H7 (cell line): ENCODE measurements around the gene ACOT8. TPM values are rescaled to one million over a fixed set of nuclear protein-coding genes. Genes with fewer than 3 reads are reported as not detected.
"Not testable (repeated sequence)": the region's sequence is repeated elsewhere in the genome, so short reads cannot be mapped to it uniquely, and the experiment has no call there.

Experiments
- DNase-seq: peaks from one replicate; pipeline ENCODE4 v3.0.0; 2012
- H3K27me3 ChIP-seq: 2 replicates; pipeline ENCODE4 v1.6.0; 2011; ENCODE audit warnings: mild to moderate bottlenecking, low read length; ENCODE audit not compliant: control insufficient read depth, insufficient read depth
- H3K36me3 ChIP-seq: replicated peaks from 2 replicates; pipeline ENCODE4 v1.5.1; 2011; ENCODE audit warnings: low read length; ENCODE audit not compliant: control insufficient read depth, insufficient read depth
- H3K4me3 ChIP-seq: 2 replicates; pipeline ENCODE4 v1.5.1; 2011; ENCODE audit warnings: low read depth, mild to moderate bottlenecking, control low read depth, low read length, moderate library complexity; ENCODE audit not compliant: insufficient read depth
- total RNA-seq: library from RNA; depleted of rRNA; stranded (reverse); fragments of >200 nt; shearing (Covaris generic); gene quantifications from 2 replicates; pipeline ENCODE4 v1.2.3, GENCODE V29; 2014

Gene ACOT8
- total RNA-seq, 1 experiment from 2014 or later: 59.7 TPM

DNA sequence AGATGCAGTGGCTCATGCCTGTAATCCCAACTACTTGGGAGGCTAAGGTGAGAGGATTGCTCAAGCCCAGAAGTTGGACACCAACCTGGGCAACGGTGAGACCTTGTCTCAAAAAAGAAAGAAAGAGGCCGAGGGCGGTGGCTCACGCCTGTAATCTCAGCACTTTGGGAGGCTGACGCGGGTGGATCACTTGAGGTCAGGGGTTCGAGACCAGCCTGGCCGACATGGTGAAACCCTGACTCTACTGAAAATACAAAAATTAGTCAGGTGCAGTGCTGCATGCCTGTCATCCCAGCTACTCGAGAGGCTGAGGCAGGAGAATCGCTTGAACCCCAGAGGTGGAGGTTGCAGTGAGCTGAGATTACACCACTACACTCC lies 16.9 kb upstream of the ACOT8 start:
- not testable (repeated sequence) for H3K27me3 ChIP-seq, DNase-seq

DNA sequence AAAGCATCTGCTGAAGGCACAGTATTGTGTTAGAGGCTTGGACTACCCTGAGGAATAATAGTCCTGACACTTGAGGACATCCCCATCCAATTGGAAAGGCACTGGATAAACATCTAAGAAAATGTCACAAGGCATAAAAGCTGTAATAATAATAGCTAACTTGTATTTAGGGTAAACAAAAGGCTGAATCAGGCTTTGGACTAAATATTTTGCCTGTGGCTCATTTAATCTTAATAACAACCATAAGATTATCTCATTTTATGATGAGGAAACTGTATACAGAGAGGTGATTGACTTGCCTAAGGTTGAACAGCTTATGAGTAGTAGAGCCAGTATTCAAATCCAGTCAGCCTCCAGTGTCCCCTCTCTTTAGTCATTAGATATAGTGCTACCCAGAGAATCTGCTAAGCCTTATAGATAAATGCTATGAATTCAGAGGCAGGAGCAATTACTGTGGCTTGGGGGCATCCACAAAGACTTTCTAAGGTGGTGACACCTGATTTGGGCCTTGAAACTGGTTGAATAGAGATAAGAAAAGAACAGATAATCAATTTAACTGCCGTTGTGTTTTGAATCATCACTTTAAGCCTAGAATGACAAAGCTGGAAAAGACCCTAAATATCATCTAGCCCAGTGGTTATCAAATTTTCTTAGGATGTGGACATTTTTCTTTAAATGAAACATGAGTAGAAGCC lies 16.4 kb upstream of the ACOT8 start:
- H3K27me3 ChIP-seq: no peaks in the 10 kb centered on the region
- H3K4me3 ChIP-seq: no peak overlapping the region
- DNase-seq: no peak
- H3K36me3 ChIP-seq: peaks cover 2% of the 10 kb centered on the region

More for the DNA sequence above, 16.9 kb upstream of the ACOT8 start:
- H3K4me3 ChIP-seq, H3K36me3 ChIP-seq: not testable (repeated sequence)

DNA sequence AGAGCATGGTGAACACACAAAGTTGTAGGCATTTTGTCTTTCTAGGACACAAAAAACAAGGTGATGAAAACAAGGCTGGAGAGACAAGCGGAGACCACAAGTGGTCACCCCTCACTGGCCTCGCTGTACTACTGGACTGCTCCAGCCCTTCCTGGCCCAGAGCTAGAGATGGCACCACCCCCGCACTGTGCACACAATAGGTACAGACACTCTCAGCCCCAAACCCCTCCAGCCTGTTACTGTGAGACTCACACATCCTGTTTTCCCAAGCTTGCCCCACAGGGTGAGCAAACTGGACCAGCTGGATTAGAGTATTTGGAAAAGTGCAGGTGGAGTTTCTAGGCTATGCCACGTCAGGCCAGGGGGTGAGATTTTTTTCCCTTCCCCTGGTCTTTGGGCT lies 15.4 kb upstream of the ACOT8 start:
- H3K4me3 ChIP-seq: no peak overlapping the region
- no peaks in the 10 kb centered on the region for H3K27me3 ChIP-seq
- DNase-seq: no peak
- no peaks in the 10 kb centered on the region for H3K36me3 ChIP-seq

DNA sequence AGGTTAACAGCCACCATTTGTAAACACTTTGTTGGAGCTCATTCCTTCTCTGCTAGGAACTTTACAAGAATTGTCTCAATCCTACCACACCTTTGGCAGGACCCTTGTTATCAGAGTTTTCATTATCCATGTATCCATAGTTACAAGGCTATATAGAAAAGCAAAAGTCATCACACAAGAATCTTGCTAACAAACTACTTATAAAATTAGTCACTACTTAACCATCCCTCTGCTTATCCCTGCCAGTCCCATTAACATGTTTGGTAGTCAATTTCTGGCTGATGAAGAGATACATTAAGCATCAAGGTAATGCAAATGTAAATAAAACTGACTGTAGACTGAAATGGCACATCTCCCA lies 10.6 kb upstream of the ACOT8 start:
- no peak for DNase-seq
- Histone ChIP-seq H3K4me3 (no peak overlapping the region), H3K27me3 (no peaks in the 10 kb centered on the region), H3K36me3 (no peaks in the 10 kb centered on the region)

DNA sequence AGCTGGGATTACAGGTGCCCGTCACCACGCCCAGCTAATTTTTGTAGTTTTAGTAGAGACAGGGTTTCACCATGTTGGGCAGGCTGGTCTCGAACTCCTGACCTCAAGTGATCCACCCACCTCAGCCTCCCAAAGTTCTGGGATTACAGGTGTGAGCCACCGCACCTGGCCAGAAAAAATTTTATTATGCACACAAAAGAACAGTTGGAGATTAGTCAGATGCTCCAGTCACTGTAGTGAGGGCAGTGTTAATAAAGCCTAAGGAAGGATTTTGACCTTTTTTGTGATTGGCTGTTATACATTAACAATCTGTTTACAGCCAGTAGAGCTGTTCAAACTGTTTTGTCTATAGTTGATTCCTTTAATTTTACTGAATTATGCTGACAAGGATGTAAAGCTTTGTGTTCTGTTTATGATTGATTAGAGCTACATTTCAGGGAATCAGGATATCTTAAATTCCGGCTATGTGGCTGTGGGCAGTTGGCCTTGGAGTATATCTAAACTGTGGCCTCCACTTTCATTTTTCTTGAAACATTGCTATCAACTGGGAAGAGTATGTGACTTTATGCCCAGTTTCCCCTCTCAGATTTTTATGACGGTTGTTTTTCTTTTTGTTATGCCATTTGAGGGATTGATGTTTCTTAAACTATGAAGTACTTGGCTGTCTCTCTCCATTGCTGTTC lies 10.1 kb upstream of the ACOT8 start:
- no peaks in the 10 kb centered on the region for H3K36me3 ChIP-seq
- no peak for DNase-seq
- H3K4me3 ChIP-seq: no peak overlapping the region
- H3K27me3 ChIP-seq: no peaks in the 10 kb centered on the region

DNA sequence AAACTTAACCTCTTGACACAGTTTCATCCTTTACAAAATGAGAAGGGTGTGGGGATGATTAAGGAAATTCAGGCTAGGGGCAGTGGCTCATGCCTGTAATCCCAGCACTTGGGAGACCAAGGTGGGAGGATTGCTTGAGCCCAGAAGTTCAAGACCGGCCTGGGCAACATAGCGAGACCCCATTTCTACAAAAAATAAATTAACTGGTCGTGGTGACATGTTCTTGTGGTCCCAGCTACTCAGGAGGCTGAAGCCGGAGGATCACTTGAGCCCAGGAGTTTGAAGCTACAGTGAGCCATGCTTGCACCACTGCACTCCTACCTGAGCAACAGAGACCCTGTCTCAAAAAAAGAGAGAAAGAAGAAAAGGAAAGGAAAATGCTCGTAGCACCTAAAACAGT lies 9.3 kb upstream of the ACOT8 start:
- Histone ChIP-seq H3K27me3 (no peaks in the 10 kb centered on the region), H3K4me3 (no peak overlapping the region), H3K36me3 (no peaks in the 10 kb centered on the region)
- no peak for DNase-seq

DNA sequence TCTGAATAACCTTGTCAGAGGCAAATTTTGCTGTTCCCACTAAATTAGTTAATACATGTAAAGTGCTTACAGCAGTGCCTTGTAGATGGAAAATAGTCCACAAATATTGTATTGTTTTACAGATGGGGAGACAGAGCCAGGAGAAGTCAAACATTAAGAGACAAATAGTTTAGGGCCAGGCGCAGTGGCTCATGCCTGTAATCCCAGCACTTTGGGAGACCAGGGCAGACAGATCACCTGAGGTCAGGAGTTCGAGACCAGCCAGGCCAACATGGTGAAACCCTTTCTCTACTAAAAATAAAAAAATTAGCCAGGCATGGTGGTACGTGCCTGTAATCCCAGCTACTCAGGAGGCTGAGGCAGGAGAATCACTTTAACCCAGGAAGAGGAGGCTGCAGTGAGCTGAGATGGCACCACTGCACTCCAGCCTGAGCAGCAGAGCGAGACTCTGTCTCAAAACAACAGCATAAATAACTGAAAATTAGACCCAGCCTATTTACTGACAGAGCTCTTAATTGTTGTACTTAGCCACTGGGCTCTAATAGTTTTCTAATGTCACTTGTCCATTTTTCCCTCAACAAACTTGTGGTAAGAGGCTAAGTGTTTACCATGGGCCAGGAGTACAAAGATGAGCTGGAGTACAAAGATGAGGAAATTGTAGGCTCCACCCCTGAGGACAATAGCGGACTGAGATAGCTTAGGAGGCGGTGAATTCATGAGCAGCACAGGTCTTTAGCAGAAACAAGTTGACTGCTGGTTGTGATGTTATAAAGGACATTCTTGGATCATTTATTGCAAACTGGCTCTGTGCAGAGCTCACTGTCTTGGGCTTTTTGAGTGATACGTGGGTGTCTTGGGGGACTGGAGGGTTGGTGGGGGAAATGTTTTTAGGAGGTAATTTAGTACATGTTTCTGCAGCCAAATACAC lies 6.6 kb upstream of the ACOT8 start:
- DNase-seq: no peak
- H3K4me3 ChIP-seq: no peak overlapping the region
- no peaks in the 10 kb centered on the region for H3K27me3 ChIP-seq
- H3K36me3 ChIP-seq: no peaks in the 10 kb centered on the region

DNA sequence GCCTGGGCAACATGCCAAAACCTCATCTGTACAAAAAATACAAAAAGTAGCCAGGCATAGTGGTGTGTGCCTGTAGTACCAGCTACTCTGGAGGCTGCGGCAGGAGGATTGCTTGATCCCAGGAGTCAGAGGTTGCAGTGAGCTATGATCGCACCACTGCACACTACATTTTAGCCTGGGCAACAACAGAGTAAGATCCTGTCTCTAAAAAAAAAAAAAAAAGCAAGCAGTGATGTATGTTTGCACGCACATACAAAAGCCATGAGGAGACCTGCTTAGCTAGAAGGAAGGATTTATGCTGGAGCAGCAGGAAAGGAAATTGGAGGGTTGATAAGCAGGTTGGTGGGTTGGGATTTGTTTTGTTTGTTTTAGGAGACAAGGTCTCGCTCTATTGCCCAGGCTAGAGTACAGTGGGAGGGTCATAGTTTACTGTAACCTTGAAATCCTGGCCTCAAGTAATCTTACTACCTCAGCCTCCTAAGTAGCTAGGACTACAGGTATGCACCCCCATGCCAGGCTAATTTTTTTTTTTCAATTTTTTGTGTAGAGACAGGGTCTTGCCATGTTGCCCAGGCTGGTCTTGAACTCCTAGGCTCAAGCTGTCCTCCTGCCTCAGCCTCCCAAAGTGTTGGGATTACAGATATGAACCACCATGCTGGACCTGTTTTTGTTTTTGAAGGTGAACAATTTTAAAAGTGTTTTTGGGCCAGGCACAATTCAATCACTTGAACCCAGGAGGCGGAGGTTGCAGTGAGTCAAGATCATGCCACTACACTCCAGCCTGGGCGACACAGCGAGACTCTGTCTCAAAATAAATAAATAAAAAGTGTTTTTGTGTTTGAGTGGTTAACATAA lies 4.3 kb upstream of the ACOT8 start:
- Histone ChIP-seq H3K36me3 (no peaks in the 10 kb centered on the region), H3K27me3 (no peaks in the 10 kb centered on the region), H3K4me3 (no peak overlapping the region)
- no peak for DNase-seq

DNA sequence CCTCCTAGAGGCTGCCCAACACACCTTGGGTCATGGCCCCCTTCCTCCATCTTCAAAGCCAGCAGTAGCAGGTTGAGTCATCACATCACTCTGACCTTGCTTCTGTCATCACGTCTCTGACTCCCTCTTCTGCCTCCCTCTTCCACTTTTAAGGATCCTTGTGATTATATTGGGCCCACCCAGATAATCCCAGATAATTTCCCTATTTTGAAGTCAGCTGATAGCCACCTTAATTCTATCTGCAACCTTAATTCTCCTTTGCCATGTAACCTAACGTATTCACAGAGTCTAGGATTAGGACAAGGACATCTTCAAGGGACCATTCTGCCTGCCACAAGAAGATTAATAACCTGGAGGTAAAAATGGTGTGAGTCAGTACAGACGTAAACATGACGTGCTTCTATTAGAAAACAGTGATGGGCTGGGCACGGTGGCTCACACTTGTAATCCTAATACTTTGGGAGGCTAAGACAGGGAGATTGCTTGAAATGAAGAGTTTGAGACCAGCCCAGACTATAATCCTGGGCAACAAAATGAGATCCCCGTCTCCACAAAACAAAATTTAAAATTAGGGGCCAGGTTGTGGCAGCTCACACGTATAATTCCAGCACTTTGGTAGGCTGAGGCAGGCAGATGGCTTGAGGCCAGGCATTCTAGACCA lies 3.5 kb upstream of the ACOT8 start:
- Histone ChIP-seq H3K27me3 (no peaks in the 10 kb centered on the region), H3K4me3 (no peak overlapping the region), H3K36me3 (no peaks in the 10 kb centered on the region)
- DNase-seq: no peak

DNA sequence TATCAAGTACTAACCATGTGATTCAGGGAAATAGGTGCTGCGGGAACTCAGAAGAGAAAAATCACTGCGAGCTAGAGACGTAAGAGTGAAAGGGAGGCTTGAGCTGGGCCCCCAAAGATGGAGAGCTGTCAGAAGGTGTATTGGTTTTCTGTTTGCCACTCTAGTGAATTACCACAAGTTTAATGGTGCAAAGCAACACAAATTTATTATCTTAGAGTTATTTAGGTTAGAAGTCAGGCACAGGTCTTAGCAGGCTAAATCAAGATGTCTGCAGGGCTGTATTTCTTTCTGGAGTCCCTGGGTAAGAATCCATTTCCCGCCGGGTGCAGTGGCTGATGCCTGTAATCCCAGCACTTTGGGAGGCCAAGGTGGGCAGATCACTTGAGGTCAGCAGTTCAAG lies 2.7 kb upstream of the ACOT8 start:
- no peak for DNase-seq
- H3K27me3 ChIP-seq: no peaks in the 10 kb centered on the region
- H3K4me3 ChIP-seq: no peak overlapping the region
- H3K36me3 ChIP-seq: no peaks in the 10 kb centered on the region

DNA sequence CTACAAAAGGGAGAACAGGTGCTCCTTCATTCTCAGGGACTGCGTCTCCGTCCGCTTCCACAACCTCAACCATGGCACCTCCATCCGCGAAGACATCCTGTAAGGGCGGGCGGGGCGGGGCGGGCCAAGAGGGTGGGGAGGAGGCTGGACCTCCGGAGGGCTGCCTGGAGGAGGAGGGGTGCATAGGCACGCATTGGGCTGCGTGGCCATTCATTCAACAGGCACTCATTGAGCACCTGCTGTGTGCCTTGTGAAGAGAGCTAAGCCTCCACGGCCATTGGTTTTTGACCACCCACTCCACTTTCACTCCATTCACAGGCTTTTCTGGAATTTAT lies 657 bp upstream of the ACOT8 start:
- no peaks in the 10 kb centered on the region for H3K27me3 ChIP-seq
- peak; percentile 89 for DNase-seq
- H3K36me3 ChIP-seq: no peaks in the 10 kb centered on the region
- peak overlapping the region; percentile 84 for H3K4me3 ChIP-seq

DNA sequence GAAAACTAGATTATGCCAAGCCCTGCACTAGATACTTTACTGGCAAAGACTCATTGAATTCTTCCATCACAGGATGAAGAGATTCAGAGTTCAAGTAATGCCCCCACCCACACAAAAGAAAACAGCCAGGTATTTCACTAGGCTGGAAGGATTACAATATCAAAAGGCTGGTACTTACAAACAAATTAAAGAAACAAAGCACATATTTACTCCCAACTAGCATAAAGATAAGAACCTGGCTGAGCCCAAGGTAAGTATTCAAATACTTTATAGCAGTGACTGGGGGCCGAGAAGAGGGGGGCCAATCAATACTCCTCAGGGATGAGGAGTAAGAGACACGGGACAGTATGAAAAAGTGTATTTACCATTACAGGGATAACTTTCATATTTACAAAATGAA lies 3.7 kb downstream of the ACOT8 start:
- peak; percentile 63 for DNase-seq
- no peaks in the 10 kb centered on the region; the same call in 1 of the 2 replicates for H3K36me3 ChIP-seq
- H3K27me3 ChIP-seq: no peaks in the 10 kb centered on the region
- H3K4me3 ChIP-seq: no peak overlapping the region

DNA sequence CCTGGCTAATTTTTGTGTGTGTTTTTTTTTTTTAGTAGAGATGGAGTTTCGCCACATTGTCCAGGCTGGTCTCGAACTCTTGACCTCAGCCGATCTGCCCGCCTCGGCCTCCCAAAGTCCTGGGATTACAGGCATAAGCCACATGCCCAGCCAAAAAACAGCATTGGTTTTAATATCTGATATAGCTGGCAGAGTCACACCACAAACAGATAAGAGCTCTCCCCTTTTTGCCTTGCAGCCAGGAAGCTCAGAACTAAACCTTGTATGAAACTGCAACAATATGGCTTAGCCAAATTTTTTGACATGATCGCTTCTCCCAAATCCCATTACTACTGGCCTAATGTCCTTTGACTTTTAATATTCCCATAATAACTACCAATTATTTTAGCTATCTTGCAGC lies 4.9 kb downstream of the ACOT8 start:
- peaks cover 2% of the 10 kb centered on the region for H3K36me3 ChIP-seq
- H3K4me3 ChIP-seq: no peak overlapping the region
- H3K27me3 ChIP-seq: no peaks in the 10 kb centered on the region
- no peak for DNase-seq

DNA sequence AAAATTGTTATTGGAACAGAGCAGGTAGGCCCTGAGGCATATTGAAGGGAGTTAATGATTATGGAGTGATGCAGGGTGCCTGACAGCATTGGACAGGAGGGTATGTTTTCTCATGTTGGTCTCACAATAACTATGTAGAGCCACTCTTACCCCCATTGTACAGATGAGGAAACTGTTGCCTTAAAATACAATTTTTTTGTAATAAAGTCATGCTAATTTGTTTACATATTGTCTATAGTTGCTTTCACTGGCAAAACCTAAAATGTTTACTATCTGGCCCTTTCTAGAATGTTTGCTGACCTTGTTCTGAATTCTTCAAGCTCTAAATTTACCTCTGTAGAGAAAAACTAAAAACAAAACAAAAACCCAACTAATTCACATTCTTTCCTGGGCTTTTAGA lies 5.7 kb downstream of the ACOT8 start:
- peaks cover 2% of the 10 kb centered on the region for H3K36me3 ChIP-seq
- DNase-seq: no peak
- H3K27me3 ChIP-seq: no peaks in the 10 kb centered on the region
- no peak overlapping the region for H3K4me3 ChIP-seq
